ENCODE data around the gene MCC. TPM values are rescaled to one million over a fixed set of nuclear protein-coding genes. Genes with fewer than 3 reads are reported as not detected.

Gene MCC
- total RNA-seq, 2 experiments from 2014 or later: 0.62 to 0.81 TPM

DNA sequence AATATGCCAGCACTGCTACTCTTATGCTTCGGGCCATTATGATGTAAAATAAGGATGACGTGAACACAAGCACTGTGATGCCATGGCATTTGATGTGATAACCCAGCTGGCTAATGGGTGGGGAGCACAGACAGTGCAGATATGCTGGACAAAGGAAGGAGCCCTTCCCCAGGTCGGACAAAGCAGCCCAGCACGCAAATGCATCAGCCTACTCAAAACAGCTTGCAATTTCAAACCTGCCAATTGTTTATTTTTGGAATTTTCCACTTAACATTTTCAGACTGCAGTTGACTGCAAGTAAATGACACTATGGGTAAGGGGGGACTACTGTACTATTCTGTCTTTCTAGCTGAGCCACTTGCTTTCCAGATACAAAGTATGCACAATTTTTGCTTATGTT lies 330.4 kb downstream of the MCC start:
- no peaks in the 10 kb centered on the region for H3K9me3 Mint-ChIP-seq
- CTCF ChIA-PET: no interaction called here
- intact Hi-C loops (cut with micrococcal nuclease): no loop called here
- H3K4me3 Mint-ChIP-seq: no peak overlapping the region
- no peaks in the 10 kb centered on the region for H3K36me3 Mint-ChIP-seq (ENCODE audit: low read depth)
- DNase-seq: no peak
- H3K27ac Mint-ChIP-seq: no peak overlapping the region
- H3K4me1 Mint-ChIP-seq (ENCODE audit: low read depth): no peaks in the 10 kb centered on the region
- no peaks in the 10 kb centered on the region for H3K27me3 Mint-ChIP-seq (ENCODE audit: low read depth)

DNA sequence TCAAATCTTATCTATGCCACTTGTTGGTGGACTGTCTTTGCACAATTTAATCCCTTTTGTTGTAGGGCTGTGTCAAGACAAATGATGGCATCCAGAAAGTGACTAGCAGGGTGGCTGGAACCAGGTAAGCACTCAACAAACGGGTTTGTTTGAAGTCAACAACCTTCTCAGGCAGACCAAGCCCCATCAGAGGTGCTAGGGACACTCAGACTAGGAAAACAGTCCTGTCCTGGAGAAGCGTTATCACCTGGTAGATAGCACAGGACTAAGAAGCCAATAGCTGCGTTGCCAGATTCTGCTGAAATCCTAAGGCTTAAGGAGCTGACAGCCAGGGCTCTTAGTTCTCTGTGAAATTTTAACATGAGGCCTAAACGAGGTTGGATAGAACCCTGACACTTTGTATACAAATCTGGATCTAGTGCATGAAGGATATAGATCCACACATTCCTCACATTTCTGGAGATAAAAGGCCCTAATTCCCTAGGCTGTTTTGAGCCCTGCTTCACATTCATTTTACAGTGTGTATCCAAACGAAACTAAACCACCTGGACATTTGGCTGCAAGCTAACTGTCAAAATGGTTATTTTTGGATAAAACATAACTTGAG lies 331.9 kb downstream of the MCC start:
- intact Hi-C loops (cut with micrococcal nuclease): no loop called here
- no peak for DNase-seq

DNA sequence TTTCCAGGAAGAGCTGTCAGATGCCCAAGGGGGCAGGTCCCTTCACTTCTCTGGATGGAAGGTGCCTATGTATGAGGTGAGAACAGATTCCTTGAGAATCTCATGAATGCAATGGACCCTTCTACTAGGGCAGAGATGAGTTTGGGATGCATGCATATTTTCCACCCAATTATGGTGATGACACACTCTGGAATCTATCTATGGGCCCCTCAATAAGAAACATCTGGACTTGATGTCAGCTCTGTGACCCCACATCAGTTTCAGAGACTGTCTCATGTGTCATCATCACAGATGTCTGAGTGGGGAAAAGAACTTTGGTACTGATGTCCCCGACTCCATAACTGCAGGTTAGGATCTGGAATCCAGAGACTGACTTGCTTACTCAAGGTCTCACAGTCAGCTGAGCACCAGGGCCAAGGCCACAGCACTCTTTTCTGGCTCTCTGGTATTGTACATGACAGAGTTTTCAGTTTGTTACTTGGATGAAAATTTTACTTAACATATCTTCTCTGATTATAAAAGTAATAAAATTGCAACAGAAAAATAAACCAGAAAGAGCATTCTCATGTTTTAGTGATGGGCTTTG lies 334.6 kb downstream of the MCC start:
- DNase-seq: no peak
- Mint-ChIP-seq H3K9me3 (no peaks in the 10 kb centered on the region), H3K4me3 (no peak overlapping the region), H3K4me1 (ENCODE audit: low read depth) (no peaks in the 10 kb centered on the region), H3K27me3 (ENCODE audit: low read depth) (no peaks in the 10 kb centered on the region), H3K27ac (no peak overlapping the region), H3K36me3 (ENCODE audit: low read depth) (no peaks in the 10 kb centered on the region)
- intact Hi-C loops (cut with micrococcal nuclease): no loop called here
- CTCF ChIA-PET: no interaction called here

More for the DNA sequence above, 331.9 kb downstream of the MCC start:
- Mint-ChIP-seq H3K27me3 (ENCODE audit: low read depth) (no peaks in the 10 kb centered on the region), H3K9me3 (no peaks in the 10 kb centered on the region), H3K27ac (no peak overlapping the region), H3K36me3 (ENCODE audit: low read depth) (no peaks in the 10 kb centered on the region), H3K4me3 (no peak overlapping the region), H3K4me1 (ENCODE audit: low read depth) (no peaks in the 10 kb centered on the region)
- CTCF ChIA-PET: no interaction called here

DNA sequence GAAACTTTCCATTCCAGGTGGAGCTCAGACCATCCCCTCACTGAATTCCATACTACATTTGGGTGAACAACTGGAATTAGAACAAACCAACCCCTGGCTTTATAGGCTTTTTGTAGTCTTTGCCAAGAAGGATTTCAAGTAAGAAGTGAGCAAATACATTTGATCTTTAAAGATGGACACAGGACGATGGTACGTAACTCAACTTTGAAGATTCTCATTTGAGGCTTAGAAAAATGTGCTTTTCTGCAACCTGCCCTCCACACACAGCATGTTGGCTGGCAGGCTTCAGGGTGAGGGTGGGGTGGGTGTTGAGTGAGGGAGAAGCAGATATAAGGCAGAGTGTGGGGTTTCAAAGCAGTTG lies 335.9 kb downstream of the MCC start:
- intact Hi-C loops (cut with micrococcal nuclease): no loop called here
- Mint-ChIP-seq H3K27ac (no peak overlapping the region), H3K27me3 (ENCODE audit: low read depth) (no peaks in the 10 kb centered on the region), H3K4me3 (no peak overlapping the region), H3K4me1 (ENCODE audit: low read depth) (no peaks in the 10 kb centered on the region), H3K36me3 (ENCODE audit: low read depth) (no peaks in the 10 kb centered on the region), H3K9me3 (no peaks in the 10 kb centered on the region)
- CTCF ChIA-PET: no interaction called here
- no peak for DNase-seq

DNA sequence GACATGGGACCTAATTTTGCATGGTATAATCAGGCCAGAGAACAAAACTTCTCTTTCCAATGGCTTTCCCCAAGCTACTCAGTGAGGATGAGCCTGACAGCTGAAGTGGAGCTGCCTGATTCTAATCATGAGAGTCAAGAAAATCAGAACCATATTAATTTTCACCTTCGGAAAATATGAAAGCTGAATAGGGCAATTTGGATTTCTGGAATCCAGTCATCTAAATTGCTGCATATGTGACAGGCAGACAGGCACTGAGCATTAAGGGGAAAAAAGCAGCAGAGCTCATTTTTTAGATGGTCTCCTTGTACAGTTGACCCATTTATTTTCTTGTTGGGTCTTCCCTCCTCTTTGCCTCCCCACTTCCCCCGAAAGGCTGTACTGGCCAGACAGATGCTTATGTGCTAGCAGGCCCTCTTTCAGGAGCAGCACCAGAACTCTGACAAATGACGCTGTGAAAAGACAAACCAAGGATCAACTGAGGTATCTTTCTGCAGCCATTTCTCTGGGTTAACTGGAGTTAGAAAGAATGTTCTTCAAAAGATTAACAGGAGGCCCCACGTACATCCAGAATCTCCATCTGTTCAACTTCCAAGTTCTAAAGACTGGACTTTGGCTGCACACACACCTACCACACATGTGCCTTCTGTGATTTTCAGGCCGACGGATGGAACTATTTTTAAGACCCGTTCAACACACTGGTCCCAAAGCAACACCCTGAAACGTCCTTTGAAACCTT lies 336.4 kb downstream of the MCC start:
- CTCF ChIA-PET: no interaction called here
- Mint-ChIP-seq H3K27me3 (ENCODE audit: low read depth) (no peaks in the 10 kb centered on the region), H3K36me3 (ENCODE audit: low read depth) (no peaks in the 10 kb centered on the region), H3K27ac (no peak overlapping the region), H3K9me3 (no peaks in the 10 kb centered on the region), H3K4me1 (ENCODE audit: low read depth) (no peaks in the 10 kb centered on the region), H3K4me3 (no peak overlapping the region)
- no peak for DNase-seq
- intact Hi-C loops (cut with micrococcal nuclease): no loop called here

DNA sequence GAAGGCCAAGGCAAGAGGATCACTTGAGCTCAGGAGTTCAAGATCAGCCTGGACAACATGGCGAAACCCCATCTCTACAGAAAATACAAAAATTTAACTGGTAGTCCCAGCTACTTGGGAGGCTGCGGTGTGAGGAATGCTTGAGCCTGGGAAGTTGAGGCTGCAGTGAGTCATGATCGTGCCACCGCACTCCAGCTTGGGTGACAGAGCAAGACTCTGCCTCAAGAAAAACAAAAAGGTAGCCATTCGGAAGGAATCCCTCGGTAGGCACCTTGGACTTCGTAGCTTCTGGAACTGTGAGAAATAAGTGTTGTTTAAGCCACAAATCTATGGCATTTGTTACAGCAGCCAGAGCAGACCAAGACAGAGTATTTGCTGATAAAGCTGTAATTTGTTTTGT lies 337.4 kb downstream of the MCC start:
- Mint-ChIP-seq H3K27ac (no peak overlapping the region), H3K36me3 (ENCODE audit: low read depth) (no peaks in the 10 kb centered on the region), H3K4me1 (ENCODE audit: low read depth) (no peaks in the 10 kb centered on the region), H3K4me3 (no peak overlapping the region), H3K27me3 (ENCODE audit: low read depth) (no peaks in the 10 kb centered on the region), H3K9me3 (no peaks in the 10 kb centered on the region)
- intact Hi-C loops (cut with micrococcal nuclease): no loop called here
- no peak for DNase-seq
- CTCF ChIA-PET: no interaction called here

DNA sequence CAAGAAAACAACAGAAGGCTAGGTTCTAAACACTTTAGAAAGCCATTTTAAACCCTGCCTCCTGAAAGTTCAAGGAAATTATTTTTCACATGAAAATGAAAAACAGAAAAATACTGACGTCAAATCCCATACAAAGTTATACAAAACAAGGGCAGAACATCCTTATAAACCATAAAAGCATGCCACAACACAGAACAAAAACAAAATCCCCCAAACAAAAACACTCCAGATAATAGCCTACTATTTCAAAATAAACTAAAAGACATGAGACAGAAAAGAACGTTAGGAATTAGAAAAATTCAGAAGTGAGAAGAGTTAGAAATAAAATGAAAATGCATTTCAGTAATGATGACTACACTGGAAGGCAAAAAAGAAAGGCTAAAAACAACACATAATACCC lies 338.0 kb downstream of the MCC start:
- H3K27ac Mint-ChIP-seq: no peak overlapping the region
- H3K9me3 Mint-ChIP-seq: no peaks in the 10 kb centered on the region
- CTCF ChIA-PET: no interaction called here
- intact Hi-C loops (cut with micrococcal nuclease): no loop called here
- no peaks in the 10 kb centered on the region for H3K36me3 Mint-ChIP-seq (ENCODE audit: low read depth)
- H3K4me3 Mint-ChIP-seq: no peak overlapping the region
- H3K27me3 Mint-ChIP-seq (ENCODE audit: low read depth): no peaks in the 10 kb centered on the region
- no peak for DNase-seq
- no peaks in the 10 kb centered on the region for H3K4me1 Mint-ChIP-seq (ENCODE audit: low read depth)

DNA sequence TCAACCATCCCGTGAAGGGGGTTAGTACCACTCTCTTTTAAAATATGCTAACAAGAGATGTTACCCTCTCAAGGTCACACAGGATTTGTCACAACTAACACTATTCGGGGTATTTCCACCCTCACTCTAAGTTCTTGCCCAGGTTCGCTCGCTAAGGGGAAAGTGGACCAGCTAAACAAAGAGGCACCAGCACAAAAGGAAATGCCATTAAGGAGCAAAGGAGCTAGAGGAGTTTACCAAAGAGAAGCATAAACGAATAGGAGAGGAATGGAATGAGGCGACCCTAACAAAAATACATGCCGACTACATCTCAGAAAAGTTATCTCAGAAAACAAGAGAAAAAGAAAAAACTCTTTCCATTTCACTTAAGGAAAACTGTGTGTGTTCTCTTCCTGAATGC lies 340.7 kb downstream of the MCC start:
- intact Hi-C loops (cut with micrococcal nuclease): no loop called here
- Mint-ChIP-seq H3K27ac (no peak overlapping the region), H3K27me3 (ENCODE audit: low read depth) (no peaks in the 10 kb centered on the region), H3K9me3 (no peaks in the 10 kb centered on the region), H3K4me3 (no peak overlapping the region), H3K4me1 (ENCODE audit: low read depth) (no peaks in the 10 kb centered on the region), H3K36me3 (ENCODE audit: low read depth) (no peaks in the 10 kb centered on the region)
- CTCF ChIA-PET: no interaction called here
- DNase-seq: no peak

DNA sequence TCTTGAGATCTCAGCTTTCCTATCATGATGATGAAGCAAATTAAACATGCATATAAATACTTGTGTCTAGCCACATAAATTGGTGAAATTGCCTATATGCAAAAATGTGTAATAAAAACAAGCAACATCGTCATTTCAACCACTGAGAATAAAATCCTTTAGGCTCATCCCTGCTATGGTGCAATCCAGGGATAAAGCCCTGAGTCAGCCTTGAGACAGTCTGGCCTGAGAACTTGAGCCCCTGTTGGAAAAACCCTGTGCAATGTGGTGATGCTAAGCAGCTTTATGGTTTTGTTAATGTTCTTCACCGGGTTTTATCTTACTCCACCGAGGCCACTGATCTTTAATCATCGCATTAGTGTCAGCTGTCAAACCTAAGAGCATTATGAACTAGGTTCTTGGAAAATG lies 341.1 kb downstream of the MCC start:
- no peak for DNase-seq
- no peaks in the 10 kb centered on the region for H3K4me1 Mint-ChIP-seq (ENCODE audit: low read depth)
- CTCF ChIA-PET: no interaction called here
- no peaks in the 10 kb centered on the region for H3K9me3 Mint-ChIP-seq
- no peak overlapping the region for H3K27ac Mint-ChIP-seq
- no peak overlapping the region for H3K4me3 Mint-ChIP-seq
- H3K36me3 Mint-ChIP-seq (ENCODE audit: low read depth): no peaks in the 10 kb centered on the region
- no peaks in the 10 kb centered on the region for H3K27me3 Mint-ChIP-seq (ENCODE audit: low read depth)
- intact Hi-C loops (cut with micrococcal nuclease): no loop called here

DNA sequence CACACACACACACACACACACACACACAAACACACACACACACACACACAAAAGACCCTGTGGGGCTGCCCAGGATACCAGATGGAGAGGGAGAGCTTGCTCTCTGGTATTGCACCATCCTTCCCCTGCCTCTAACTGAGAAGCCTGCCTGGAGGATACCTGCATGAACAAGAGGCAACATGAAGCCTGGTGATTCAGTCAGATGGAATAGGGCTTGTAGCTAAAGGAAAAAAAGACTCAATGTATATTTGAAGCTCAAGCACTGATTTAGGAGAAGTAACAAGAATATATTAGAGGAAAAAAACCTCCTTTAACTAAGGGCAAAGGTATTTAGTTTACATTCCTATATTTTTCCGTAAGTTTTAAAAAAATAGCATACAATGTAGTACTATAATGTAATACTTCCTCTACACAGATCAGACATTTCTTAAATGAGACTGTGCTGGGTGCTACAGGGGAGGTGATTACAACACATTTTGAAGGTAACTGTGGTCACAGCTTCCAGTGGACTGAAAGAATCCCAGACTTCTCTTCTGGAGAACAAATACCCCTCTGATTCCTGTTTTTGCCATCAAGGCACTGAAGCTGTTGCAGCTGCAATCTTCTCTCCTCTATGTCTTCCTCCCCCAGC lies 342.4 kb downstream of the MCC start:
- Mint-ChIP-seq H3K27me3 (ENCODE audit: low read depth) (no peaks in the 10 kb centered on the region), H3K27ac (no peak overlapping the region), H3K4me3 (no peak overlapping the region), H3K4me1 (ENCODE audit: low read depth) (no peaks in the 10 kb centered on the region), H3K36me3 (ENCODE audit: low read depth) (no peaks in the 10 kb centered on the region), H3K9me3 (no peaks in the 10 kb centered on the region)
- CTCF ChIA-PET: interaction anchor here (0.7 kb wide), 1 partner anchor 1304 kb away, joined by 3 read pairs; no protein-coding TSS in a partner anchor
- intact Hi-C loops (cut with micrococcal nuclease): no loop called here
- DNase-seq: no peak

DNA sequence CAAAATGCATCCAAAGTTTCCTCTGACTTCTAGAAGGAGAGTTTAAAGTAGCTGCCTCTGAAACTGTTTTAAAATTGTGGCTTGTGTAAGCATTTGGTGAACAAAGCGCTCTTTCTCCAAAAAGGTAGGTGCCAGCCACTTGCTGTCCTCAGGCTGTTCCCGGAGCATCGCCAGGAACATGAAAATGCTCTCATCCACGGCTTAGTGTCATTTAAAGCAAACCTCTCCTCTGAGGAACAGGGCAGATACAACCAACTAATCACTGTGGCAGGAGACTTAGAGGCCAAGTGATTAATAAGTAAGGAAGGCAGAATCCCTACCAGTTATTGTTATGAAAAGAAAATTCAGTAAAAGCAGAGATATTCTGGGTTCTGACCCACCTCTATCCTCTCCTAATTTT lies 346.1 kb downstream of the MCC start:
- no peak overlapping the region for H3K27ac Mint-ChIP-seq
- H3K4me1 Mint-ChIP-seq (ENCODE audit: low read depth): no peaks in the 10 kb centered on the region
- no peaks in the 10 kb centered on the region for H3K27me3 Mint-ChIP-seq (ENCODE audit: low read depth)
- no peaks in the 10 kb centered on the region for H3K9me3 Mint-ChIP-seq
- intact Hi-C loops (cut with micrococcal nuclease): no loop called here
- no peak for DNase-seq
- CTCF ChIA-PET: no interaction called here
- no peaks in the 10 kb centered on the region for H3K36me3 Mint-ChIP-seq (ENCODE audit: low read depth)
- no peak overlapping the region for H3K4me3 Mint-ChIP-seq

DNA sequence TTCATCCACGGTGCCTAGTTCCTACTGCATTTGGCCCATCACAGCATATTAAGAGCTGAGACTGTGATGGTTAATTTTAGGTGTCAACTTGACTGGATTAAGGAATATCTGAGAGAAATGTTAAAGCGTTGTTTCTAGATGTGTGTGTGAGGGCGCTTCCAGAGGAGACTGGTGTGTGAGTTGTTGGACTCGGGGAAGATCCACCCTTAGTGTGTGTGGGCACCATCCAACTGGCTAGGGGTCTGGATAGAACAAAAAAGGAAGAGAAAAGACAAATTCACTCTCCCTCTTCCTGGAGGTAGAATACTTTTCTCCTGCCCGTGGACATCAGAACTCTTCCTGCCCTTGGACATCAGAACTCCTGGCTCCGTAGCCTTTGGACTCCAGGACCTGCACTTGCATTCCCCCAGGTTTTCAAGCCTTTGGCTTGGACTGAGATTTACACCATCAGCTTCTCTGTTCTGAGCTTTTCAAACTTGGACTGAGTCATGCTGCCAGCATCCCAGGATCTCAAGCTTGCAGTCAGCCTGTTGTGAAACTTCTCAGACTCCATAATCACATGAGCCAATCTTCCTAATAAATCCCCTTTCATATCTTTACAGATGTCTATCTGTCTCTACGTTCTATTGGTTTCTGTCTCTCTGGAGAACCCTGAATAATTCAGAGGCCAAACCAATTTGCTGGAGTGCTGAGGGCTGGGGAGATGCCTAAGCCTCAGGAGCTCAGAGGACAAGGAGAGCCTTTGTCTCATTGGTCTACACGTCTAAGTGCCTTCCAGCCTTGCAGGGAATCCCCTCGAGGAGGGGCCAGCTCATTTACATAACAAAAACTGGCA lies 347.2 kb downstream of the MCC start:
- DNase-seq: no peak
- no peaks in the 10 kb centered on the region for H3K4me1 Mint-ChIP-seq (ENCODE audit: low read depth)
- intact Hi-C loops (cut with micrococcal nuclease): no loop called here
- H3K27me3 Mint-ChIP-seq (ENCODE audit: low read depth): no peaks in the 10 kb centered on the region
- CTCF ChIA-PET: interaction anchor here (2.8 kb wide), 1 partner anchor 145 kb away, joined by 9 read pairs; no protein-coding TSS in a partner anchor
- H3K4me3 Mint-ChIP-seq: no peak overlapping the region
- no peak overlapping the region for H3K27ac Mint-ChIP-seq
- H3K36me3 Mint-ChIP-seq (ENCODE audit: low read depth): no peaks in the 10 kb centered on the region
- no peaks in the 10 kb centered on the region for H3K9me3 Mint-ChIP-seq

Measured in activated naive CD4-positive, alpha-beta T cell treated with anti-CD3 and anti-CD28 coated beads for 36 hours (primary cell).